RWPE1 (cell line): ENCODE results near the gene WDFY4.

Experiments
- CTCF ChIA-PET: fragments of 350-600 bp; sonication (Branson Sonifier 250); formaldehyde crosslinking; extraction: SDS; loops from one replicate; lab custom pipeline; 2021; lab: Yijun Ruan, JAX
- POLR2A ChIA-PET: fragments of 400-600 bp; formaldehyde crosslinking; extraction: SDS; loops from one replicate; lab custom pipeline; 2020; ENCODE audit warnings: antibody characterized with exemption; ENCODE audit not compliant: low non-redundant PET; lab: Yijun Ruan, JAX
- DNase-seq: peaks from one replicate; pipeline ENCODE4 v3.0.0; 2012; ENCODE audit warnings: low spot score
- H3K27ac ChIP-seq: fragments of 450-650 bp; 2 replicates; pipeline ENCODE4 v1.5.1; 2017
- CTCF ChIP-seq: fragments of 450-650 bp; conservative IDR thresholded peaks from 2 replicates; pipeline ENCODE4 v1.5.1; 2017; ENCODE audit warnings: low read depth, mild to moderate bottlenecking

WDFY4 gene

DNA sequence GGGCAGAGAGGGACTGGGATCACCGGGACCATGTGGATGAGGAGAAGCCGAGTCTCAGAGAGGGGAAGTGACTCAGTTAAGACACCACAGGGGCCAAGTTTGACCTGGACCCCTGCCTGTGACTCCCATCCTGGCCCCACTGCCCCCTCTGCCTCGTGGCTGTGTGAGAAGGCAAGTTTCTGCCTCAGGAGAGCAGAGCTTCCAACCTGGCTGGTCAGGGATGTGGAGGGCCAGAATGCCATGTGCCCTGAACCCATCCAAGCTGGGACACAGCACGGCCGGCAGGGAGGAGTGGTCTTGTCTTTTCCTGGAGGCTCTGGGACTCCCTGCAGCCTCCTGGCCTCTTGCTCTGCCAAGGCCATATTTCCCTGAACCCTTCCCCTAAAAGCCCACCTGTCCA, 19.5 kb downstream of the WDFY4 start:
- no peak overlapping the region for H3K27ac ChIP-seq
- DNase-seq: no peak
- ChIA-PET POLR2A (no interaction called here), CTCF (no interaction called here)
- no peak for TF ChIP-seq CTCF

DNA sequence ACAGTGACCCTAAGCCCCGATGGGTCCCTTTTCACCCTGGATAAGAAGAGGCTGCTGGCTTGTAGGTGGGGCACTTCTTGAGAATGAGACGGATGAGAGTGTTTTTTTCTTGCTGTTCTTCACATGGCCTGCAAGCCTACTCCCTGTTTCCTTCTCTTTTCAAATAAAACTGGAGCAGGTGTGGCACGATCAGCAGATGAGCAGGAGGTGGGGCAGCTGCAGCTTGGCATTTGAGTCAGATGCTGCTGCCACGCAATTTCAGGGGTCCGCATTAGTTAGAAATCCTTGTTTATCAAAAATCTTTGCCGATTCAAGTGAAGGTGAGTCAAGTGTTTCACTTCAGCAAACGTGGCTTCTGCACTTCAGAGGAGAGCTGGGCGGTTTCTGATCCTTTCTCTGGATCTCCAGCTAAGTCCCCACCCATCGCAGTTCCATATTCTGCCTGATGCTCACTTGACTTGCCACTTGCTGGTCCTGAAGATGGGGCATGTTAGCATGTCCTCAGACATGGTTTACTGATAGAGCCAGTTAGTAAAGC, 20.8 kb downstream of the WDFY4 start:
- no peak for TF ChIP-seq CTCF
- no peak for DNase-seq
- no peak overlapping the region for H3K27ac ChIP-seq
- CTCF ChIA-PET: no interaction called here
- POLR2A ChIA-PET: no interaction called here

DNA sequence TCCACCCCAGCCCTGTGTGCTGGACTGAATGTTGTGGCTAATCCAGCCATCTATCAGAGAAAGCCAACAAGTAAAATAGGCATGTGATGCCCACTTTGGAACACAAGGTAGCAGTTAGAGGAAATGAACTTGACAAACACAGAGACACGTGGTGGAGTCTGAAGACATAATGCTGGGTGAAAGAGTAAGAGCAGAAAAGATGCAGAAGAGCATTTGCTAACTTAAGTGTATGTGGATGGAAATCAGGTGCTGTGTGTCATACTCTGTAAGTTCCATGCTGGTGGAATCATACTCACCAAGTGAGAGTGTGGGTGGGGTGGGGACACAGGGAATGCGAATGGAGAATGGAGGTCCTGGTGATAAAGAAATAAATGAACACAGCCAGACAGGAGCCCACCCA, 22.8 kb downstream of the WDFY4 start:
- ChIA-PET CTCF (no interaction called here), POLR2A (no interaction called here)
- TF ChIP-seq CTCF: no peak
- H3K27ac ChIP-seq: no peak overlapping the region
- DNase-seq: no peak

DNA sequence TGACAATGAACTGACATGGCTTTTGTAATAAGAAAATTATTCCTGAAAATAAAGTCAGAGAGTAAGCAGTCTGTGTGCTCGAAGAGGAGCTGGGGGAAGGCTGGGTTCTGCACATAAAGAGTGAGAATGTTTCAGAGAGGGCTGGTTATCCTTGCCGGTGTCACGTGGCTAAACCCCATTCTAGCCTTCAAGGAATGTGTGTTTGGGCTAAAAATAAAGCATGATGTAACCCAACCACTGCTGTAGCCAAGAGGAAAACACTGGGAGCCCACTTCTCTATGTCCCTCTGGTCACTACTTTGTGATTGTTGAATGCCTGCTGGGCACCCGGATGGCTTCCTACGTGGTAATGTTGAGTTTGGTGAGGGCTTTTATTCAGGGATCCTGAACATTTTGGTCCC, 23.5 kb downstream of the WDFY4 start:
- CTCF ChIA-PET: no interaction called here
- no peak overlapping the region for H3K27ac ChIP-seq
- TF ChIP-seq CTCF: no peak
- DNase-seq: no peak
- POLR2A ChIA-PET: no interaction called here

DNA sequence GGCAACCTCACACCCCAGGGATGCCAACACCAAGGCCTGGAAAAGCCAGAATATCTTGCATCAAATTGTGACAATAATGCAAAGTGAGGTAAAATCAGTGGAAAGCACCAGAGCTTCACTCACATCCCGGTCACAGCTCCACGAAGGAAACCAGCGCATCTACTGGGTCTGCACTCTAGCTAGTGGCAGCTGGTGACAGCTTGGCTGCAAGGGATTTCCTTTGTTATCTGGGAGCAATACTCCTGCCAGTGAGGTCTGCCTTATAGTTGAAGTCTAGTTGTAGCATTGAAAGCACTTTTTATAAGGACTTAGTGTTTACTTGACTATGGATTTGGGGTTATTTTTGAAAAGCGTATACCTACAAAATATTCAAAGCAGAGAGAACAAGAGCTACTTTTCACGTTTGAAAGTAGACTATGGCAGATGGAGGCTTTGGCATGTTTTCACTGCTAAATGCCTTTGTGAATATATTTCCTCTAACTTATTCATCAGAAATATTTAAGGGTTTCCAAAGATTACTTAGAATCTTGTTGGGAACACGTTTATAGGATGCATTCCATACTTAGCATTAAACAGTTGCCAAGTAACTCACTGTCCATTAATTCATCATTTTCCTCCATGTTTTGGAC, 26.1 kb downstream of the WDFY4 start:
- H3K27ac ChIP-seq: no peak overlapping the region
- no peak for TF ChIP-seq CTCF
- ChIA-PET POLR2A (no interaction called here), CTCF (interaction anchor here (0.5 kb wide), 1 partner anchor 60 kb away, joined by 3 read pairs; no protein-coding TSS in a partner anchor)
- DNase-seq: no peak

DNA sequence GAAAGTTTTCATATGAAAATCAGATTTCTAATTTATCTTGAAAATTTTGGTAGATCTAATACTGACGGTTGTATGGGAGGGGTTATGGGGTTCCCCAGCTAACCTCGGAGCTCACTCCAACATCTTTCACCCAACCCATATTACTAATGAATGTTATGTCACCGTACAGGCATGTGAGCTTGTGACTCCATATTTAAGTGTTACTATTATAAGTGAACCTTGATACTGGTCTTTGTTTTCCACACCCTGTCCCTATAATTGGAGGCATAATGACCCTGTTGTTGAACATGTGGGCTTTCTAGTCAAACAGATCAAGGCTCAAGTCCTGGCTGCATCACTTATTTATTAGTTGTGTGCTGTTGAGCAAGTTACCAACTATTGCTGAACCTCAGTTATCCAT, 27.2 kb downstream of the WDFY4 start:
- no peak for DNase-seq
- ChIA-PET CTCF (no interaction called here), POLR2A (no interaction called here)
- no peak overlapping the region for H3K27ac ChIP-seq
- no peak for TF ChIP-seq CTCF
